Left lung (tissue), 14 donors: Measurements from ENCODE around the gene GRB10. TPM values are rescaled to one million over a fixed set of nuclear protein-coding genes. Genes with fewer than 3 reads are reported as not detected.

ENCODE experiments used
- ATAC-seq: fragments of 200-7000 bp; cut with Tn5 transposase; one replicate; pipeline ENCODE4 v1.9.1; 2020; ENCODE audit warnings: moderate library complexity
- DNase-seq, 4 donors: peaks; one replicate each; pipeline ENCODE4 v3.0.0-alpha.2; 2013 to 2020
- H3K27ac ChIP-seq, 2 donors: fragments of 200-600 bp; sonication (generic) in 1 of 2; one replicate each; pipeline versions ENCODE4 v1.5.0 to v1.8.0; 2020 to 2021
- H3K27me3 ChIP-seq, 2 donors: fragments of 200-600 bp; sonication (generic) in 1 of 2; one replicate each; pipeline versions ENCODE4 v1.5.0 to v1.8.0; 2020 to 2021
- H3K36me3 ChIP-seq, 2 donors: fragments of 200-600 bp; sonication (generic) in 1 of 2; one replicate each; pipeline versions ENCODE4 v1.5.0 to v1.8.0; 2020 to 2021
- H3K4me1 ChIP-seq, 2 donors: fragments of 200-600 bp; one replicate each; pipeline ENCODE4 v1.8.0; 2021
- H3K4me3 ChIP-seq, 2 donors: fragments of 200-600 bp; sonication (generic) in 1 of 2; one replicate each; pipeline versions ENCODE4 v1.5.0 to v1.8.0; 2020 to 2021; ENCODE audit warnings: mild to moderate bottlenecking in 1 of 2
- H3K9me3 ChIP-seq, 2 donors: fragments of 200-600 bp; sonication (generic) in 1 of 2; one replicate each; pipeline versions ENCODE4 v1.5.0 to v1.8.0; 2020 to 2021
- intact Hi-C, 2 donors: fragments of 100-400 bp; cut with DNase I; formaldehyde crosslinking; loops; one replicate each; pipeline versions ENCODE4 v1.11.2 to v1.14.2; 2022
- long read RNA-seq, 12 donors: library from polyadenylated mRNA in 2 of 12; unstranded in 2 of 12; transcript quantifications; one replicate each; pipeline ENCODE4 v2.0.0 and lab custom pipeline, GENCODE V29; 2019 to 2026
- polyA plus RNA-seq, 6 donors: library from polyadenylated mRNA; unstranded; fragments of 120-200 nt; gene quantifications; one replicate each; pipeline ENCODE4 v1.2.1, GENCODE V29; 2013; ENCODE audit not compliant: insufficient read length in 6 of 6
- total RNA-seq, 2 donors: library from RNA; stranded (reverse); fragmentation: NEBNext Ultra II Directional; extraction: Animal tissue kit (Norgen Biotek cat#: 25700); gene quantifications; one replicate each; pipeline ENCODE4 v1.2.1, GENCODE V29; 2021
- TF ChIP-seq, protein P1 (sequence below), 2 donors: fragments of 200-600 bp; sonication (generic) in 1 of 2; IDR thresholded peaks; one replicate each; pipeline versions ENCODE4 v1.5.0 to v1.8.0; 2021; ENCODE audit warnings: antibody characterized with exemption in 2 of 2
- donor health status: DM: no; HTN: yes; CAD: no.
- donor health status: DM: no; HTN: no; CAD: no.

Gene GRB10
- 10 to 100 TPM; 41.1 to 58.3 TPM for total RNA-seq
- polyA plus RNA-seq: 10 to 100 TPM; 38.8 to 52.0 (median 43.9) TPM
- long read RNA-seq, donor 1, partial matches to known transcripts: 0 of 1 reads
- long read RNA-seq, donor 1, other reads (novel, unspliced or antisense): 0 of 1 reads
- long read RNA-seq, donor 2: 0 reads
- long read RNA-seq, donor 3, full-length matches to known transcripts: 2 of 2 reads
- long read RNA-seq, donor 3, partial matches to known transcripts: 0 of 2 reads
- long read RNA-seq, donor 3, other reads (novel, unspliced or antisense): 0 of 2 reads
- long read RNA-seq, donor 4, partial matches to known transcripts: 0 of 2 reads
- long read RNA-seq, donor 4, other reads (novel, unspliced or antisense): 2 of 2 reads
- long read RNA-seq, donor 5, full-length matches to known transcripts: 1 of 1 reads
- long read RNA-seq, donor 5, partial matches to known transcripts: 0 of 1 reads
- long read RNA-seq, donor 5, other reads (novel, unspliced or antisense): 0 of 1 reads
- long read RNA-seq, donor 6, partial matches to known transcripts: 0 of 1 reads
- long read RNA-seq, donor 6, other reads (novel, unspliced or antisense): 0 of 1 reads
- long read RNA-seq, donor 7, partial matches to known transcripts: 0 of 1 reads
- long read RNA-seq, donor 7, other reads (novel, unspliced or antisense): 0 of 1 reads
- long read RNA-seq, donor 8, full-length matches to known transcripts: 4 of 4 reads
- long read RNA-seq, donor 8, partial matches to known transcripts: 0 of 4 reads
- long read RNA-seq, donor 8, other reads (novel, unspliced or antisense): 0 of 4 reads
- long read RNA-seq, donor 9: 0 reads
- long read RNA-seq, donor 10, partial matches to known transcripts: 1 of 3 reads
- long read RNA-seq, donor 10, other reads (novel, unspliced or antisense): 2 of 3 reads
- long read RNA-seq, donor 11, partial matches to known transcripts: 0 of 2 reads
- long read RNA-seq, donor 11, other reads (novel, unspliced or antisense): 0 of 2 reads
- long read RNA-seq, donor 12, full-length matches to known transcripts: 1 of 1 reads
- long read RNA-seq, donor 12, partial matches to known transcripts: 0 of 1 reads
- long read RNA-seq, donor 12, other reads (novel, unspliced or antisense): 0 of 1 reads

DNA sequence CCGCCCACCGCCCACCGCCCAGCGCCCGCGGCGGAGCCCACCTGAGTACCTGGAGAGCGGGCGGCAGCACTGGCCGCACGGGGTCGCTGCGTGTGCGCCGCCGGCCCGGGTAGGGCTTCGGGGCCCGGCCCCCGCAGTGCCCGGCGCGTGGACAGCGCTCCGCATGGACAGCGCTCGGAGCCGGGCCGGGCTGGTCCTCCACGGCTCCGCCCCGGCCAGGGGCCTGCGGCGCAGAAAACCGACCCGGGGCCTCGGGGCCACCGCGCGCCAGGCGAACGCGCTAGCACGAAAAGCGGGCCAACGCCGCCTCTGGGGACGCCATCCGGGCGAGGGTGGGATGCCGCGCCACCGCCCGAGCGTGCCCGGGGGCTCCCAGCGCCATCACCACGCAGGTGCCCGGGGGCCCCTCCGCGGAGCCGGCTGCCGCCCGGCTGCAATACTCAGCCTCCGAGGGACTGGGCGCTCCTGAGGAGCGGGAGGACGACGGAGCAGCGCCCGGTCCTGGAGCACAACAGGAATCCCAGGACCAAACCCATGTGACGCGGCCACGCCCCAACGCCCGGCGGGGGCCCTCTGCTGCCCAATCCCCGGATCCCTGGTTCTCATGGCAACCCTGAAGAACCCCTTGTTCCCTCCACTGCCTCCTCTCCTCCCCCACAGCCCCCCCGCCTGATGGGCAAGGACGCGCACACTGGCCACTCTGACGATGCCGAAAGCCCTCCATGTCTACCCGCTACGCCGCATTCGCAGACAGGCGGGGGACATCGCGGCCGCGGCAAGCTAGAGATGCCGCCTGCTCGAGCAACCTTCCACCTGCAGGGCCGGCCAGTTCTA is at the start of gene GRB10:
Gene GRB10, minus strand, starts transcription at position 522 of the 834 bp plus-strand sequence. CDS start 50,574 bp downstream, outside the sequence.
- H3K4me1 ChIP-seq: peaks cover 6 to 29% of the 10 kb centered on the region in 2 donors
- TF ChIP-seq, protein P1, sequence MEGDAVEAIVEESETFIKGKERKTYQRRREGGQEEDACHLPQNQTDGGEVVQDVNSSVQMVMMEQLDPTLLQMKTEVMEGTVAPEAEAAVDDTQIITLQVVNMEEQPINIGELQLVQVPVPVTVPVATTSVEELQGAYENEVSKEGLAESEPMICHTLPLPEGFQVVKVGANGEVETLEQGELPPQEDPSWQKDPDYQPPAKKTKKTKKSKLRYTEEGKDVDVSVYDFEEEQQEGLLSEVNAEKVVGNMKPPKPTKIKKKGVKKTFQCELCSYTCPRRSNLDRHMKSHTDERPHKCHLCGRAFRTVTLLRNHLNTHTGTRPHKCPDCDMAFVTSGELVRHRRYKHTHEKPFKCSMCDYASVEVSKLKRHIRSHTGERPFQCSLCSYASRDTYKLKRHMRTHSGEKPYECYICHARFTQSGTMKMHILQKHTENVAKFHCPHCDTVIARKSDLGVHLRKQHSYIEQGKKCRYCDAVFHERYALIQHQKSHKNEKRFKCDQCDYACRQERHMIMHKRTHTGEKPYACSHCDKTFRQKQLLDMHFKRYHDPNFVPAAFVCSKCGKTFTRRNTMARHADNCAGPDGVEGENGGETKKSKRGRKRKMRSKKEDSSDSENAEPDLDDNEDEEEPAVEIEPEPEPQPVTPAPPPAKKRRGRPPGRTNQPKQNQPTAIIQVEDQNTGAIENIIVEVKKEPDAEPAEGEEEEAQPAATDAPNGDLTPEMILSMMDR (IDR thresholded peaks at IDR 0.05): no peak
- no peak within 1 kb of the TSS for H3K27ac ChIP-seq
- peaks cover 0 to 13% of the 10 kb centered on the region in 2 donors for H3K27me3 ChIP-seq
- intact Hi-C loops: no loop called here
- ATAC-seq: peak; percentile 90
- peak within 1 kb of the TSS; percentile 38 to 50 for H3K4me3 ChIP-seq
- peak in 2 of 4 donors; percentile 33 to 86 for DNase-seq
- H3K9me3 ChIP-seq: no peaks in the 10 kb centered on the region
- no peaks in the 10 kb centered on the region for H3K36me3 ChIP-seq

DNA sequence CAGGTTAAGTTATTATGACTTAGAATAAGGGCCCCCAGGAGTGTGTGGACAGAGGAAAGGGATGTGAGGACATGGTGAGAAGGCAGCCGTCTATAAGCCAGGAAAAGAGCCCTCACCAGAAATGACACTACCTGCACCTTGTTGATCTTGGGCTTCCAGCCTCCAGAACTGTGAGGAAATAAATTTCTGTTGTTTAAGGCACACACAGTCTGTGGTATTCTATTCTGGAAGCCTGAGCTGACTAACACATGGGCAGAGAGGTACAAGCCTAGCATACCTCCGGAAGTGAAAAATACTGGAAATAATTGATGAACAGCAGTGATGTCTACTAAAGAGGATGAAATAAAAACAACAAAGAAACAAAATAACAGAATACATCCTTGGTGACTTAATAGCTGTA is 46.1 kb upstream of the GRB10 start:
- Histone ChIP-seq H3K27me3 (peaks cover 0 to 2% of the 10 kb centered on the region in 2 donors), H3K27ac (no peak overlapping the region), H3K4me1 (no peaks in the 10 kb centered on the region), H3K4me3 (no peak overlapping the region), H3K9me3 (no peaks in the 10 kb centered on the region), H3K36me3 (no peaks in the 10 kb centered on the region)
- ATAC-seq: no peak
- no peak for DNase-seq
- intact Hi-C loops: no loop called here
- TF ChIP-seq, protein P1 (IDR thresholded peaks at IDR 0.05): no peak

DNA sequence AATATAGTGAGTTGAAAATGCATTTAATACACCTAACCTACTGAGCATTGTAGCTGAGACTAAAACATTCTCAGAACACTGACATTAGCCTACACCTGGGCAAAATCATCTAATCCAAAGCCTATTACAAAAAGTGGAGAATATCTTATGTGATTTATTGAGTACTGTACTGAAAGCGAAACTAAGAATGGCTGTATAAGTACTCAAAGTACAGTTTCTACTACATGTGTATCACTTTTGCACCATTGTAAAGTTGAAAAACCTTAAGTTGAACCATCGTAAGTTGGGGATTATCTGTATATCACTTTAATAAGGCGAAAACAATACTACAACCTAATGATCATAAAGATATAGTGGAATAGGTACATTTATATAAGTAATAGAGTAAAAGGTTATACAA is 45.4 kb upstream of the GRB10 start:
- TF ChIP-seq, protein P1 (IDR thresholded peaks at IDR 0.05): no peak
- no peak for DNase-seq
- no peak overlapping the region for H3K4me3 ChIP-seq
- no peak overlapping the region for H3K27ac ChIP-seq
- H3K27me3 ChIP-seq: no peaks in the 10 kb centered on the region
- no peak for ATAC-seq
- no peaks in the 10 kb centered on the region for H3K36me3 ChIP-seq
- intact Hi-C loops: no loop called here
- no peaks in the 10 kb centered on the region for H3K4me1 ChIP-seq
- H3K9me3 ChIP-seq: no peaks in the 10 kb centered on the region

DNA sequence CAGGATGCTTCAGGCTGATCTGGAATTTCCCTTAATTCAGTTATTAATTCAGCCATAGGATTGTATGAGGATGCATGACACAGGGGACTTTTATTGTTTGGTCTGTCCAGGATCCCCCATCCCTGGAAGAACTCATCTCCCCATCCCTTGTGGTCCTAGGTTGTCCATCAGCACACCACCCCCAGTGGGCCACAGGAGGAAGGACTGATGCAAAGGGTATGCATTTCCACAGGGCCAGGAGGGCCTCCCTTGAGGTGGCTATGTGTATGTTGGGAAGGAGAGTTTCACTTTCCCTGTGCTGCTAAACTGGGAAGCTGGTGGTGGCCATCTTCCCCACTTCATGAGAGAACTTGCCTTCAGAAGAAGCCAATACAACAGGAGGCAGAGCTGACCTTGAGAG is 44.6 kb upstream of the GRB10 start:
- ATAC-seq (no peak), DNase-seq (no peak)
- Histone ChIP-seq H3K4me1 (no peaks in the 10 kb centered on the region), H3K36me3 (no peaks in the 10 kb centered on the region), H3K27ac (no peak overlapping the region), H3K9me3 (no peaks in the 10 kb centered on the region), H3K27me3 (no peaks in the 10 kb centered on the region), H3K4me3 (no peak overlapping the region)
- intact Hi-C loops: no loop called here
- TF ChIP-seq, protein P1 (IDR thresholded peaks at IDR 0.05): no peak
